ENCODE data around the gene TBC1D16. TPM values are rescaled to one million over a fixed set of nuclear protein-coding genes. Genes with fewer than 3 reads are reported as not detected.

TBC1D16 gene
- total RNA-seq: 39.9 and 44.1 TPM in 2 replicates

DNA sequence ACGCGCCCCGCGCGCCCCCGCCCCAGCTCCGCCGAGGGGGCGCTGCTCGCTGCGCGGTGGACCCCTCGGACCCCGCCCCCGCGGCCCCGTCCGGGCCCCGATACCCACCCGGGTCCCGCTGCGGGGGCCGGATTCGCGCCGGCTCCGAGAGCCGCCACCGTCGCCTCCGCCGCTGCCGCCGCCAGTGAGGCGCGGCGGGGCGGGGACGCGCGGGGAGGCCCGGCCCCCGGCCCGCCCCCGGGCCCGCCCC lies at the start of gene TBC1D16:
Gene TBC1D16 (minus strand): TSS at position 186 of the 250 bp plus-strand sequence. CDS start 22,325 bp downstream, outside the sequence.

GRCh38 chr17:80035937-80036714 lies 454 bp upstream of the TBC1D16 start, which contains the start of gene CCDC40:
TSS of gene CCDC40 (plus strand) at chr17:80036642. CDS start at chr17:80036663, 21 bp downstream.

Other genes starting within 250 kb of the TBC1D16 start
- 4.1 and 12.8 TPM in 2 replicates for gene CBX8, start 238.8 kb downstream of the TBC1D16 start, total RNA-seq
- 13.4 and 15.0 TPM in 2 replicates for gene CBX4, start 196.4 kb downstream of the TBC1D16 start, total RNA-seq
- gene CCDC40, start 770 bp upstream of the TBC1D16 start, total RNA-seq: 0.18 and 1.5 TPM in 2 replicates
- 83.4 and 90.3 TPM in 2 replicates for gene GAA, start 65.7 kb upstream of the TBC1D16 start, total RNA-seq
- gene EIF4A3, start 111.3 kb upstream of the TBC1D16 start, total RNA-seq: 78.2 and 85.5 TPM in 2 replicates
- gene CARD14, start 134.2 kb upstream of the TBC1D16 start, total RNA-seq: not detected in 2 replicates
- 10.3 and 21.7 TPM in 2 replicates for gene SGSH, start 184.5 kb upstream of the TBC1D16 start, total RNA-seq
- gene SLC26A11, start 184.6 kb upstream of the TBC1D16 start, total RNA-seq: 10.7 and 14.4 TPM in 2 replicates
- gene RNF213, start 225.0 kb upstream of the TBC1D16 start, total RNA-seq: 28.7 and 40.7 TPM in 2 replicates

Measured in cardiac atrium fibroblast (primary cell).